SK-N-SH (cell line): ENCODE results near the gene APC2. TPM values are rescaled to one million over a fixed set of nuclear protein-coding genes. Genes with fewer than 3 reads are reported as not detected.

Experiments
- CTCF ChIA-PET: fragments of 300-600, 350-600 bp; formaldehyde crosslinking; extraction: SDS; loops from one replicate; lab custom pipeline; 2021; lab: Yijun Ruan, JAX
- POLR2A ChIA-PET: fragments of 350-600 bp; sonication (Branson Sonifier 250); formaldehyde crosslinking; extraction: SDS; loops from one replicate; lab custom pipeline; 2020; ENCODE audit warnings: antibody characterized with exemption, inconsistent platforms; lab: Yijun Ruan, JAX
- DNase-seq: peaks from one replicate; pipeline ENCODE4 v3.0.0; 2012
- H2AFZ ChIP-seq: fragments of 200-600 bp; sonication (generic); 2 replicates; pipeline ENCODE4 v1.8.1; 2016; ENCODE audit warnings: antibody characterized with exemption, mild to moderate bottlenecking, low read depth
- H3F3A ChIP-seq: fragments of 200-600 bp; sonication (generic); replicated peaks from 2 replicates; pipeline ENCODE3; 2016; ENCODE audit warnings: antibody characterized with exemption, mild to moderate bottlenecking; ENCODE audit not compliant: insufficient read depth
- H3K27ac ChIP-seq, 2 experiments: fragments of 200-500 bp in 1 of 2; fragments of 200-600 bp in 1 of 2; sonication (Bioruptor generic) in 1 of 2; sonication (generic), shearing (Covaris generic) in 1 of 2; 2 replicates each; pipeline versions ENCODE4 v1.5.1 to v1.6.1; 2014 to 2016; ENCODE audit warnings: low read depth in 2 of 2, inconsistent platforms in 1 of 2, low read length in 1 of 2, mild to moderate bottlenecking in 1 of 2, mixed read lengths in 1 of 2
- H3K27me3 ChIP-seq: fragments of 200-600 bp; sonication (generic), shearing (Covaris generic); 2 replicates; pipeline ENCODE4 v1.6.1; 2016; ENCODE audit warnings: mixed run types; ENCODE audit not compliant: insufficient read depth
- H3K36me3 ChIP-seq, 2 experiments: fragments of 200-500 bp in 1 of 2; fragments of 200-600 bp in 1 of 2; sonication (Bioruptor generic) in 1 of 2; sonication (generic) in 1 of 2; replicated peaks in 1 of 2; 2 replicates each; pipeline versions ENCODE3 to v1.5.1; 2014 to 2016; ENCODE audit warnings: low read length in 1 of 2, mild to moderate bottlenecking in 1 of 2; ENCODE audit not compliant: insufficient read depth in 2 of 2, control insufficient read depth in 1 of 2
- H3K4me1 ChIP-seq, 2 experiments: fragments of 200-500 bp in 1 of 2; fragments of 200-600 bp in 1 of 2; sonication (Bioruptor generic) in 1 of 2; sonication (generic), shearing (Covaris generic) in 1 of 2; 2 replicates each; pipeline versions ENCODE4 v1.5.1 to v1.6.1; 2014 to 2016; ENCODE audit warnings: low read depth in 1 of 2, low read length in 1 of 2, mixed run types in 1 of 2; ENCODE audit not compliant: insufficient read depth in 2 of 2, control insufficient read depth in 1 of 2
- H3K4me2 ChIP-seq: fragments of 200-600 bp; sonication (generic), shearing (Covaris generic); 2 replicates; pipeline ENCODE4 v1.6.1; 2017; ENCODE audit warnings: mixed run types
- H3K4me3 ChIP-seq, 2 experiments: fragments of 200-500 bp in 1 of 2; fragments of 200-600 bp in 1 of 2; sonication (Bioruptor generic) in 1 of 2; sonication (generic), shearing (Covaris generic) in 1 of 2; 2 replicates each; pipeline versions ENCODE4 v1.5.1 to v1.8.1; 2014 to 2016; ENCODE audit warnings: low read depth in 2 of 2, inconsistent platforms in 1 of 2, low read length in 1 of 2, mild to moderate bottlenecking in 1 of 2, mixed read lengths in 1 of 2, moderate library complexity in 1 of 2
- H3K79me2 ChIP-seq: fragments of 200-600 bp; sonication (generic); 2 replicates; pipeline ENCODE4 v1.8.1; 2017; ENCODE audit warnings: mild to moderate bottlenecking; ENCODE audit not compliant: insufficient read depth
- H3K9ac ChIP-seq: fragments of 200-600 bp; sonication (generic); 2 replicates; pipeline ENCODE4 v1.6.1; 2017; ENCODE audit warnings: mixed run types
- H3K9me2 ChIP-seq: fragments of 200-600 bp; sonication (generic); 2 replicates; pipeline ENCODE4 v1.6.1; 2017; ENCODE audit warnings: mixed run types
- H3K9me3 ChIP-seq: fragments of 200-600 bp; sonication (generic); 2 replicates; pipeline ENCODE4 v1.6.1; 2017; ENCODE audit warnings: mixed run types, mild to moderate bottlenecking, moderate library complexity
- H4K20me1 ChIP-seq: fragments of 200-600 bp; sonication (generic); 2 replicates; pipeline ENCODE4 v1.6.1; 2017; ENCODE audit warnings: mild to moderate bottlenecking, mixed run types; ENCODE audit not compliant: insufficient read depth
- FOXM1 ChIP-seq: IDR thresholded peaks from 2 replicates; pipeline ENCODE4 v1.4.0; 2012; ENCODE audit warnings: low read depth, mild to moderate bottlenecking
- MEF2A ChIP-seq: IDR thresholded peaks from 2 replicates; pipeline ENCODE4 v1.4.0; 2012; ENCODE audit warnings: low read depth, borderline replicate concordance
- NFIC ChIP-seq: IDR thresholded peaks from 2 replicates; pipeline ENCODE4 v1.4.0; 2012; ENCODE audit warnings: borderline replicate concordance
- POLR2AphosphoS5 ChIP-seq: IDR thresholded peaks from 2 replicates; pipeline ENCODE4 v1.6.1; 2012; ENCODE audit warnings: low read depth, low read length
- REST ChIP-seq: IDR thresholded peaks from 2 replicates; pipeline ENCODE4 v1.6.1; 2012; ENCODE audit warnings: mild to moderate bottlenecking, low read depth, low read length, moderate library complexity
- SMC3 ChIP-seq: IDR thresholded peaks from 2 replicates; pipeline ENCODE4 v1.6.1; 2012; ENCODE audit warnings: low read depth, low read length, improper control_type of control experiment
- USF2 ChIP-seq: fragments of 150-350 bp; IDR thresholded peaks from 2 replicates; pipeline ENCODE4 v1.6.1; 2017; ENCODE audit warnings: antibody characterized with exemption, low read length, low read depth, borderline replicate concordance
- WGBS: methylation state at CpG from one replicate; pipeline ENCODE4 v1.1.6; 2017; ENCODE audit warnings: low lambda C conversion rate; 5-methylcytosine and 5-hydroxymethylcytosine counted together
- polyA plus RNA-seq, 3 experiments: library from polyadenylated mRNA; depleted of rRNA; stranded (reverse); fragments of >200 nt; gene quantifications; 2 replicates each; pipeline ENCODE4 v1.2.3, GENCODE V29; 2012

The APC2 gene
- polyA plus RNA-seq, 1 of the 3 experiments (the other 2 are of a cell fraction) = 1.3 TPM

- Histone ChIP-seq H3K9ac (no peak overlapping the region), H3K79me2 (peaks cover 63% of the 10 kb centered on the region), H2AFZ (no peak overlapping the region), H3F3A (no peaks in the 10 kb centered on the region), H4K20me1 (peaks cover 52% of the 10 kb centered on the region), H3K4me3 (no peak overlapping the region), H3K36me3 (peaks cover 7 to 92% of the 10 kb centered on the region in 2 experiments), H3K27ac (no peak overlapping the region), H3K4me1 (no peaks in the 10 kb centered on the region; a peak in 1 of 4 replicates), H3K4me2 (no peak overlapping the region), H3K27me3 (no peaks in the 10 kb centered on the region), H3K9me3 (no peaks in the 10 kb centered on the region), H3K9me2 (no peaks in the 10 kb centered on the region)
- CTCF ChIA-PET = interaction anchor here (2.0 kb wide), 1 partner anchor 23 kb away, joined by 12 read pairs; no protein-coding TSS in a partner anchor
- no peak for DNase-seq
- POLR2A ChIA-PET = interaction anchor here (1.0 kb wide), 1 partner anchor 20 kb away, joined by 3 read pairs; no protein-coding TSS in a partner anchor
- no peak for TF ChIP-seq MEF2A
- WGBS = 94% methylated on average over 3 of the region's 22 CpGs
Measured at GRCh38 chr19:1421958-1422305, 28.0 kb upstream of the APC2 start.

- ChIA-PET CTCF (interaction anchor here (0.9 to 2.0 kb wide), 2 partner anchors 19 to 23 kb away, joined by 3 to 12 read pairs; no protein-coding TSS in a partner anchor), POLR2A (no interaction called here)
- Histone ChIP-seq H3K79me2 (peaks cover 58% of the 10 kb centered on the region), H3K36me3 (peaks cover 7 to 92% of the 10 kb centered on the region in 2 experiments), H3K4me3 (no peak overlapping the region), H3K4me1 (no peaks in the 10 kb centered on the region; a peak in 1 of 4 replicates), H3K27ac (no peak overlapping the region), H3K9ac (no peak overlapping the region), H3K4me2 (no peak overlapping the region), H3F3A (no peaks in the 10 kb centered on the region), H3K27me3 (no peaks in the 10 kb centered on the region), H3K9me3 (no peaks in the 10 kb centered on the region), H4K20me1 (peaks cover 50% of the 10 kb centered on the region), H2AFZ (no peak overlapping the region), H3K9me2 (no peaks in the 10 kb centered on the region)
- TF ChIP-seq POLR2AphosphoS5 = no peak
- TF ChIP-seq USF2 = no peak
- TF ChIP-seq SMC3 = no peak
- TF ChIP-seq NFIC = no peak
- TF ChIP-seq FOXM1 = no peak
- TF ChIP-seq REST = no peak
- 88% methylated on average over 14 of the region's 16 CpGs for WGBS
- no peak for DNase-seq
Measured at GRCh38 chr19:1422360-1422759, 27.6 kb upstream of the APC2 start.
